HG03060 (cell line): Measurements from ENCODE around the gene TBCCD1.
"Not testable (repeated sequence)": the region's sequence is repeated elsewhere in the genome, so short reads cannot be mapped to it uniquely, and the experiment has no call there.

Experiments used
- ATAC-seq: cut with Tn5 transposase; IDR thresholded peaks from one replicate; pipeline ENCODE4 v1.9.1; 2021; ENCODE audit warnings: low read depth, moderate number of reproducible peaks; ENCODE audit not compliant: unreplicated experiment

Gene TBCCD1

GRCh38 chr3:186520957-186521842 is 45.9 kb downstream of the TBCCD1 start:
- peak; percentile 43 for ATAC-seq

DNA sequence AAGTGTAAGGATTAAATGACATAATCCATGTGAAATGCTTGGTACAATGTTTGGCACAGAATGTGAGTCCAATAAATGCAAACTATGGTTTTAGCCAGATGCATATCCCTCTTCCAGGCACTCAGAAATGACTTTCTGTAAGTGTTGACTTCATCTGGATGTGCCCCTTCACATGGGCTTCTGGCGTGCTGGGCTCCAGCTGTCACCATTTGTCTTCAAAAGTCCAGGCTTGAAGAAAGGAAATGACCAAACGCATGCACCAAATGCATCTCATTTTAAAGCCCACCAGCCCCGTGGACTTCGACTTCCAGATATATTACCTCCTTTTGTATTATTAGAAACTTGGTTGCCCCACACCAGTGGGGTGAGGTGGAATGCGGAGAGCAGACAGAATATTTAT is 46.7 kb downstream of the TBCCD1 start:
- no peak for ATAC-seq

GRCh38 chr3:186519021-186519658 is 48.0 kb downstream of the TBCCD1 start:
- ATAC-seq = peak; percentile 30

DNA sequence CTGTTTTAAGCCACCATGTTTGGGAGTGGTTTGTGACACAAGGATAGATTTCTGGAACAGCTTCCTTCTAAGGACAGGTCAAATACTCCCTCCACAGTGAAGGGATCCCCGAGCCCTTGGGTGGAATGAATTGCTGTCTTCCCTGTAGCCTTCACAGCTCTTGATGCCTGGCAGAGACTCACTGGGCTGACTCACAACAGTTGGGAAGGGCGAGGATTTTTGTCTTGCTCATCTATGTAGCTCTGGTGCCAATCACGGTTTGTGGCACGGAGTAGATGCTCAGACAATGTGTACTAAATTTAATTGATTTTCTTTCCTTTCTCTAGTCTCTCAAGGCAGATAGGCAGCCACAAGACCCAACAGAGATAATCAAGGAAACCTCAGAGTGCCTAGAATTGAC is 49.9 kb downstream of the TBCCD1 start:
- no peak for ATAC-seq

DNA sequence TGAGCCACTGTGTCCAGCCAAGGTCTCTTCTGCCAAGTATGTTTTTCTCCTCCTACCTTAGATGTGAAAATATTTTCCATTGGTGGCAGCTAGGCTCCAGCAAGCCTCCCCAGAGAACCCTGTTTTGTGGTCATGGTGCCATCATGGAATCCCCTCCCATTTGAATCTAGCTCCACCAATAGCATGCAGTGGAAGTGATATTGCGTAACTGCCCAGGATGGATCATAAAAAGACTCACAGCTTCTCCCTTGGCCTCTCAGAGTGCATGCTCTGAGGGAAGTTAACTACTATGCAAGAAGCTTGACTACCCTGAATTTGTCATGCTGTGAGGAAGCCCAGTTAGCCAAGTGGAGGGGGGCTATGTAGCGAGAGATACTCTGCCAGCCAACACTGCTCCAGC is 50.5 kb downstream of the TBCCD1 start:
- ATAC-seq = no peak

DNA sequence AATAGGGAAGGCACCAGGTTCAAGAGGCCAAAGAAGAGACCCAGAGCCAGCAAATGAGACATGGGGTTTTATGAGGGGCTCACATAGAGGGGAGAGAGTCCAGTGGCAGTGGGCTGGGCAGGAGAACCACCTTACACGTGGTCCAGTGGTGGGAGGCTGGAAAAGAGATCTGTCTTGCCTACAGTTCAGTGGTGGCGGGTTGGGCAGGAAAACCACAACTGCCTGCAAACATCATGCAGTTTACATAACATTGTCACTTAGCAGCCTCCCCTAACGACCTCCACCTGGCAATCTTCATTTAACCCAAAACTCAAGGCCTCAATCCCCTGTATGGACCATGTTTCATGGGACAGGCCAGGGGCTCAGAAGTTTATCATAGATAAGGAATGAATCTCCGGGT is 52.0 kb downstream of the TBCCD1 start:
- ATAC-seq = no peak

GRCh38 chr3:186514296-186515002 is 52.7 kb downstream of the TBCCD1 start:
- ATAC-seq = no peak

DNA sequence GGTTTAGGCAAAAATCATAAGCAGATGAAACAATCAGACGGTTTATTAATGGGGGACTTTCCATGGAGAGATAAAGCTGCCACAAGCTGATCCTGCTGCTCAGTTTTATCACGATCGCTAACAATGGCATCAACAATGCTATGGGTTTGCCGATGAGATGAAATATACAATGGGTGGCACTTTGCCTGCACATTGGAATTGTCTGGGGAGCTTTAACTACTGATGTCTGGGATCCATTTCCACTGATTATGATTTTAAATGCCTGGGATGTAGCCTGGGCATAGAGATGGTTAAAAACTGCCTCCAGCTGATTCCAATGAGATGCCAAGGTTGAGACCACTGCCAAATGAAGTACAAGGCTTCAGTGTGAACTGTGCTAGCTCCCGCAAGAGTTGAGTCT is 53.8 kb downstream of the TBCCD1 start:
- ATAC-seq = no peak

GRCh38 chr3:186512570-186513302 is 54.4 kb downstream of the TBCCD1 start:
- ATAC-seq = no peak

DNA sequence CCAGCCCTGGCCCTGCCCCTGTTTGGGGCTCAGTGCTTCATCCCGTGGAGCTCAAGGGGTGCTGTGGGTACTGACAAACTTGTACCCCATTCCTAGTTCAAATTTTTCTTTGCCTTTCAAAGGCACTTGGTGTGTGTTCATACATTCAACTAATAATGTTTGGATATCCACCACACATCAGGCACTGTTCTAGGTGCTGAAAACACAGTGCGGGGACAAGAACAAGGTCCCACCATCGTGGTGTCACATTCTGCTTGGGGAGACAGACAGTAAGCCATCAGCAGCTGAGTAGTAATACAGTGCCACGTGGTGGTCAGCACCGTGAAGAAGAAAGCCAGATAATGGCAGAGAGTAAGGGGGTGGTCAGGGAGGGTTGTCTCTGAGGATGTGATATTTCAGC is 55.4 kb downstream of the TBCCD1 start:
- ATAC-seq = no peak

DNA sequence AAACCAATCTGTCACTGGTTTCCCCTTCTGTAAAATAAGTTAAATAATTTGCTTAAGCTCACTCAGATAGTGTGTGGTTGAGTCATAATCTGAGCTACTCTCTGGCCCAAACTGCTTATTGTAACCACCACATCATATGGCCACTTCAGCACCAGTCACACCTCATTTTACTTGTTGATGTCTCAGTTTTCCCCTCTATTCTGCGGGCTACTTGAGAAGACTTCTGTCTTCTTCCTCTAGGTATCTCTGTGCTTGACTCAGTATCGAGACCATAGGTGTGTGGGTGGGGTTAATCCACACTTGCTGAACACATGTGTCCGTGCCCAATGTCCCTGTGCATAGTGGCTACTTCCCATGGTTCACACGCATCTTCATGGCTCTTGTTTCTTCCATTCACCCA is 55.9 kb downstream of the TBCCD1 start:
- peak; percentile 83 for ATAC-seq

DNA sequence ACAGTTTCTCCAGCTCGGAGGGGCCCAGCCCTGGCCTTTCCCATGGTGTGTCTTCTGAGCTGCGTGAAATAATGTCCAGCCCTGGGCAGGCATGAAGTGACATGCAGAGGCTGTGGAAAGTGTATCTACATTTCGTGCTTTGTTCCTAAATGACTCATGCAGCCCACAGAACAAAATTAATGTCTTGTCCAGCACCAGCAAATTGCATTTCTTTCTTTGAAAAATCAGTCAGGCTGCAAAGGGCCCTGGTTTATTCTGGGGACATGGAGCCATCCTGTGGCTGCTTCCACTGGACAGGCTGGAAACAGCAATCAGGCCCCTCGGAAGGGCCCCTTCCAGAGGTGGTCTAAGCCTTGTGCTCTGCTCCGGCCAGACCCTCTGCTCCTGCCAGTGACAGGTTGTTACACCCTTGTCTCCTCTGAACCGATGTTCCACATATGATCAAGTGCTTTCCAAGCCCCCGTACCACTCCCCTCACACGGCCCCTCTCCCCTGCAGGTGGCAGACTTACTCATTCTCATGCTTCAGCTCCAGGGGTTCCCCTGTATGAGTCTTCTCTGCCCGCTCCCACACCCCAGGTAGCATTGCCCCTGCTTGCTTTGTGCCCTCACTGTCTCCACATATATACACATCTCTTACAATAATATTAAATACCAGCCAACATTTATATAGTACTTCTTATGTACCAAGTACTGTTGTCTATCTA is 56.6 kb downstream of the TBCCD1 start:
- ATAC-seq = no peak

DNA sequence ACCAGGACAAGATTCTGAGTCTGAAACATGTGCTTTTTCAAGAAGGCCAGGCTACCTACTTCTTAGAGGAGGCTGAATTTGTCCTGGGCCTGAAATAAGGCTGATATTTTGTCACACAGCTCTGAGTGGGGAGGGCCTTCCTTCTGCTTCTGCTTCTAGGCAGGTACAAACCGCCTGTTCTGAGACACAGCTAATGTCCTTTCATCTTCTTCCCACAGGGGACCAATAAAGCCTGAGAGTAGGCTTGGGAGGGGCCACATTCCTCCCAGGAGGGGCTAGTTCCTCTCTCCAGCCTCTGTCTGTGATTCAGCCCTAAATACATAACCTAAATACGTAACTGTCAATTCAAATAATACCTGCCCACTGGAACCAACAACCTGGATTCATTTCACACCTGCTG is 57.7 kb downstream of the TBCCD1 start:
- ATAC-seq = no peak

DNA sequence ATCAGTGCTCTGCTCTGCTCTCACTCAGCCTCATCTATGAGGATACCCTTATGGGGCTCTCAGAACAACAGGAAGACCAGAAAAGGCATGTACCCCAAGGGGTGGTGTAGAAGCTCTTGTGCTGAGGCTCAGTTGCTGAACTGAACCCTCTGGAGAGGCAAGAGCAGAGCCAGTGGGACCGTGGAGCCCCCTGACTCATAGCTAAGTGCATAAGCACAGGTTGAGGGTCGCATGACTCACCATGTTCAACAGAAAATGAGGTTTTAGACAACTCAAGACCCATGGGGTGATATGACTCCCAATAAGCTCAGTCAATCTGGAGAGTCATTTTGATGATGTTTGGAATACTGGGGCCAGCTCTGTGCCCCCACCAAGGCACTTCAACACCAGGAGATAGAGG is 60.3 kb downstream of the TBCCD1 start:
- ATAC-seq = no peak

GRCh38 chr3:186506191-186506739 is 60.9 kb downstream of the TBCCD1 start:
- no peak for ATAC-seq

DNA sequence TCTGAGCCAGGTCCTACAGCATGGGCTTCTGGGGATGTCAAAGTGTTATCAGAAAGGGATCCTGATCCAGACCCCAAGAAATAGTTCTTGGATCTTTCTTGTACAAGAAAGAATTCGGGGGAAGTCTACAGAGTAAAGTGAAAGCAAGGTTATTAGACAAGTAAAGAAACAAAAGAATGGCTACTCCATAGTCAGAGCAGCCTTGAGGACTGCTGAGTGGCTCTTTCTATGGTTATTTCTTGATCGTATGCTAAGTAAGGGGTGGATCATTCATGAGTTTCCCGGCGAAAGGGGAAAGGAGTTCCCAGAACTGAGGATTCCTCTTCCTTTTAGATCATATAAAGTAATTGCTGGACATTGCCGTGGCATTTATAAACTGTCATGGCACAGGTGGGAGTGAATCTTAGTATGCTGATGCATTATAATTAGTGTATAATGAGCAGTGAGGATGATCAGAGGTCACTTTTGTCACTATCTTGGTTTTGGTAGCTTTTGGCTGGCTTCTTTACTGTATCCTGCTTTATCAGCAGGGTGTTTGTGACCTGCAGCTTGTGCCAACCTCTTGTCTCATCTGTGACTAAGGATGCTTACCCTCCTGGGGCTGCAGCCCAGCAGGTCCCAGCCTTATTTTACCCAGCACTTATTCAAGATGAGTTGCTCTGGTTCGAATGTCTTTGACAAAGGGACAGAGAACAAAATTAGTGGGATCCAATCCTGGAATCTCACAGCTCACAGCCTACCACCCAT is 64.0 kb downstream of the TBCCD1 start:
- ATAC-seq = no peak

DNA sequence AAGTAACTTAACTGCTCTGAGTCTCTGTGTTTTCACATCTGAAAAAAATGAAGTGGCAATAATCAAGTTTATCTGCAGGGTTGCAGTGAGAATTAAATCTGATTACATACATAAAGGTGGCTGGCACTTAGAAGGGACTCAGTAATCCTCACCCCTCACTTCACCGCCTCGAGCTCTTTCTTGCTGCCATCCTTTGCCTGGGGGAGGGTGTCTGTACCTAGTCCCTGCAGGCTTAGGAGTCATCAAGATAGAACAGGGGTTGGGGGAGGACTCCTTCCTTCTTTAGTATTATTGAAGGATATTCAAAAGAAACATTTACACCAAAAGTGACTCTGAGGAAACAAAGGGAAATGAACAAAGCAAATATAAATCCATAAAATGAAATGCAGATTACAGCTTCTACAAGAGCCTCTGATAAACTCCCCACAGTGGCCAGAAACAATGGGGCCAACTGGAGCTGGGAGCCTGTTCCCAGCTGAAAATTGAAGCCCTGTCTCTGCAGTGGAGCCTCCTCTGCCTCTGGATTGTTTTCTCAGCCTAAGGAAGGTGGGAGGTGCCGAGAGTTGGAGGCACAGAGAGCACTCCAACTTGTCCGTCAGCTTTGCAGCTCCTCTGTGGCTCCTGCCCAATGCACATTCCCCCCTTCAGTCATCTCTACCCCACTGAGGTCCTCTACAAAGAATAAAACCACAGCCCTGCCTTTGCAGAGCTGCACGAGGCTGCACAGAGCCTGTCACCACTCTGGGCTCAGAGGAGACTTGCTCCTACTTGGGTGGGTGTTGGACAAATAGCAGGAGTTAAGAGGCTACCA is 64.8 kb downstream of the TBCCD1 start:
- ATAC-seq = no peak

DNA sequence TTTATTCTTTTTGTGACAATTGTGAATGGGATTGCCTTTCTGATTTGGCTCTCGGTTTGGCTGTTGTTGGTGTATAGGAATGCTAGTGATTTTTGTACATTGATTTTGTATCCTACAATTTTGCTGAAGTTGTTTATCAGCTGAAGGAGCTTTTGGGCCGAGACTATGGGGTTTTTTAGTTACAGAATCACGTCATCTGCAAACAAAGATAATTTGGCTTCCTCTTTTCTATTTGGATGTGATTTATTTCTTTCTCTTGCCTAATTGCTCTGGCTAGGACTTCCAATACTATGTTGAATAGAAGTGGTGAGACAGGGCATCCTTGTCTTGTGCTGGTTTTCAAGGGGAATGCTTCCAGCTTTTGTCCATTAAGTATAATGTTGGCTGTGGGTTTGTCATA is 67.2 kb downstream of the TBCCD1 start:
- ATAC-seq = not testable (repeated sequence)
